OCI-LY1 (cell line): ENCODE data around the gene P2RY14.

Experiments
- EZH2 ChIP-seq: fragments of 200-600 bp; sonication (generic), shearing (Covaris generic); IDR thresholded peaks from 2 replicates; pipeline ENCODE4 v1.8.0; 2017; ENCODE audit warnings: borderline replicate concordance, mixed run types, mild to moderate bottlenecking, antibody characterized with exemption, low read length, moderate library complexity, mixed read lengths
- TF ChIP-seq, protein P1 (sequence below): fragments of 200-600 bp; sonication (generic), shearing (Covaris generic); IDR thresholded peaks from 2 replicates; pipeline ENCODE4 v1.5.1; 2017; ENCODE audit warnings: mild to moderate bottlenecking, antibody characterized with exemption, low read length, moderate library complexity, mixed read lengths

DNA sequence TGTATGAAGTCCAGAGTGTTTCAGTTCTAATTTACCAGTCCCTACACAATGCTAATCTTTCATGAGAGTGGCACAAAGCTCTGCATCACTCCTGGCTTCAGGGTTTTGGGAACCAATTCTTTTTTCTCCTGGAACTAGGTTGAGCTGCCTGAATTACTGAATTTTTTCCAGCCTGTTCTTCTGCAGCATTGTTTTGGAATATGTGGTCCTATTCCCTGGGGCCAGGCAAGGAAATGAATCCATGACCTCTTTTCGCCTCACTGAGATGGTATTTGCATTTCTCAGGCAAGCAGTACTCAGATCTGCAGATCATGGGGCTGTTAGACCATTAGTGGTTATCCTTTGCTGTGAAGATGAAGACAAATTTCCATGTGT, 49.7 kb downstream of the P2RY14 start:
- TF ChIP-seq, protein P1, sequence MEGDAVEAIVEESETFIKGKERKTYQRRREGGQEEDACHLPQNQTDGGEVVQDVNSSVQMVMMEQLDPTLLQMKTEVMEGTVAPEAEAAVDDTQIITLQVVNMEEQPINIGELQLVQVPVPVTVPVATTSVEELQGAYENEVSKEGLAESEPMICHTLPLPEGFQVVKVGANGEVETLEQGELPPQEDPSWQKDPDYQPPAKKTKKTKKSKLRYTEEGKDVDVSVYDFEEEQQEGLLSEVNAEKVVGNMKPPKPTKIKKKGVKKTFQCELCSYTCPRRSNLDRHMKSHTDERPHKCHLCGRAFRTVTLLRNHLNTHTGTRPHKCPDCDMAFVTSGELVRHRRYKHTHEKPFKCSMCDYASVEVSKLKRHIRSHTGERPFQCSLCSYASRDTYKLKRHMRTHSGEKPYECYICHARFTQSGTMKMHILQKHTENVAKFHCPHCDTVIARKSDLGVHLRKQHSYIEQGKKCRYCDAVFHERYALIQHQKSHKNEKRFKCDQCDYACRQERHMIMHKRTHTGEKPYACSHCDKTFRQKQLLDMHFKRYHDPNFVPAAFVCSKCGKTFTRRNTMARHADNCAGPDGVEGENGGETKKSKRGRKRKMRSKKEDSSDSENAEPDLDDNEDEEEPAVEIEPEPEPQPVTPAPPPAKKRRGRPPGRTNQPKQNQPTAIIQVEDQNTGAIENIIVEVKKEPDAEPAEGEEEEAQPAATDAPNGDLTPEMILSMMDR = no peak
- no peak for TF ChIP-seq EZH2
